GM12872 (cell line): ENCODE data around the gene THTPA.

ENCODE experiments used
- CTCF ChIP-seq: IDR thresholded peaks from 3 replicates; pipeline ENCODE4 v1.5.1; 2011; ENCODE audit warnings: low read depth, mild to moderate bottlenecking, low read length, moderate library complexity; ENCODE audit not compliant: insufficient read depth

Gene THTPA

GRCh38 chr14:23600806-23601205 is 44.7 kb downstream of the THTPA start:
- TF ChIP-seq CTCF: no peak

- TF ChIP-seq CTCF: no peak
Measured at GRCh38 chr14:23601424-23601823, 45.4 kb downstream of the THTPA start.

GRCh38 chr14:23601845-23602180 is 45.7 kb downstream of the THTPA start:
- no peak for TF ChIP-seq CTCF

GRCh38 chr14:23602181-23603095 is 46.4 kb downstream of the THTPA start:
- no peak for TF ChIP-seq CTCF

- no peak for TF ChIP-seq CTCF
Measured at GRCh38 chr14:23603103-23603502, 47.0 kb downstream of the THTPA start.

- no peak for TF ChIP-seq CTCF
Measured at GRCh38 chr14:23604148-23604547, 48.1 kb downstream of the THTPA start.

GRCh38 chr14:23604675-23605170 is 48.7 kb downstream of the THTPA start:
- no peak for TF ChIP-seq CTCF
